ENCODE data around the gene KRT7. TPM values are rescaled to one million over a fixed set of nuclear protein-coding genes. Genes with fewer than 3 reads are reported as not detected.
"Not testable (repeated sequence)": the region's sequence is repeated elsewhere in the genome, so short reads cannot be mapped to it uniquely, and the experiment has no call there.

The KRT7 gene
- total RNA-seq, 1 donor from 2014 or later: 1,355 TPM

DNA sequence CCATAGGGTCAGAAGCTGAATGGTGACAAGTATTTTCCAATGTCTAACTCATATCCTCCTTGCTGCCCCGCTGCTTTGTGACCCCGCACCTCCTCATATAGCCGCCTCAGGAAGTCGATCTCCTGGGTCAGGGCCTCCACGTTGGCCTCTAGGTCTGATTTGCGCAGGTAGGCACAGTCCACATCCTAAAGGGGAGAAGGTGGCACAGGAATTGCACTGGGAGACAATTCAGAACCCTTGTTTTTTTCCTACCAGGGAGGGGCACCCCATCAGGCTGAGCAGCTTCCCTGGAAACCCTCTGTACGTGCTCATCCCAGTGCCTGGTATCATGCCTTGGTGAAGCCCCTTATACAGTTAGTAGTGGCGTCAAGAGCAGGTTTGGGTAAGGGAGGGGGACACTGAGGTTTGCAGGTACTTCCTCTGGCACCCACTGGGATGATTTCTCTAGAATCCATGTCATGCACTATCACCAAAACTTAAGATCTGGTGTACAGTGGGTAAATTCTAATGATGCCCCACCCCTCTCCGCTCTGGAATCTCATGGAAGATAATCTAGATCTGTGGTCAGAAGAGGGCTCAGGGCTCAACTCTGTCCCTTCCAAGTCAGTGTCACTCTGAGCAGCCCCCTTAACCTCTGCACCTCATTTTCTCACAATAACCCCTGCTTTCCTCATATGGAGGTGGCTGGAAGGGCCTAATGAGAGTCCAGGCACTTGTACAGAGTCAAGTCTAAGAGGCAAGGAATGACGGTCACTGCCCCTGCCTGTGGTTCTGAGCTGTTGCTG lies 21.3 kb downstream of the KRT7 start:
- peaks cover 23% of the 10 kb centered on the region for H3K27me3 ChIP-seq (ENCODE audit: control insufficient read depth, insufficient read depth, low read length)
- TF ChIP-seq, protein P1, sequence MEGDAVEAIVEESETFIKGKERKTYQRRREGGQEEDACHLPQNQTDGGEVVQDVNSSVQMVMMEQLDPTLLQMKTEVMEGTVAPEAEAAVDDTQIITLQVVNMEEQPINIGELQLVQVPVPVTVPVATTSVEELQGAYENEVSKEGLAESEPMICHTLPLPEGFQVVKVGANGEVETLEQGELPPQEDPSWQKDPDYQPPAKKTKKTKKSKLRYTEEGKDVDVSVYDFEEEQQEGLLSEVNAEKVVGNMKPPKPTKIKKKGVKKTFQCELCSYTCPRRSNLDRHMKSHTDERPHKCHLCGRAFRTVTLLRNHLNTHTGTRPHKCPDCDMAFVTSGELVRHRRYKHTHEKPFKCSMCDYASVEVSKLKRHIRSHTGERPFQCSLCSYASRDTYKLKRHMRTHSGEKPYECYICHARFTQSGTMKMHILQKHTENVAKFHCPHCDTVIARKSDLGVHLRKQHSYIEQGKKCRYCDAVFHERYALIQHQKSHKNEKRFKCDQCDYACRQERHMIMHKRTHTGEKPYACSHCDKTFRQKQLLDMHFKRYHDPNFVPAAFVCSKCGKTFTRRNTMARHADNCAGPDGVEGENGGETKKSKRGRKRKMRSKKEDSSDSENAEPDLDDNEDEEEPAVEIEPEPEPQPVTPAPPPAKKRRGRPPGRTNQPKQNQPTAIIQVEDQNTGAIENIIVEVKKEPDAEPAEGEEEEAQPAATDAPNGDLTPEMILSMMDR (IDR thresholded peaks at IDR 0.05; ENCODE audit: insufficient read depth, low read length, poor library complexity, severe bottlenecking): no peak
- no peak for DNase-seq (ENCODE audit: low read depth)
- no peak overlapping the region for H3K4me3 ChIP-seq (ENCODE audit: low read depth, low read length)
- no peaks in the 10 kb centered on the region for H3K36me3 ChIP-seq (ENCODE audit: control insufficient read depth, insufficient read depth, low read length)

DNA sequence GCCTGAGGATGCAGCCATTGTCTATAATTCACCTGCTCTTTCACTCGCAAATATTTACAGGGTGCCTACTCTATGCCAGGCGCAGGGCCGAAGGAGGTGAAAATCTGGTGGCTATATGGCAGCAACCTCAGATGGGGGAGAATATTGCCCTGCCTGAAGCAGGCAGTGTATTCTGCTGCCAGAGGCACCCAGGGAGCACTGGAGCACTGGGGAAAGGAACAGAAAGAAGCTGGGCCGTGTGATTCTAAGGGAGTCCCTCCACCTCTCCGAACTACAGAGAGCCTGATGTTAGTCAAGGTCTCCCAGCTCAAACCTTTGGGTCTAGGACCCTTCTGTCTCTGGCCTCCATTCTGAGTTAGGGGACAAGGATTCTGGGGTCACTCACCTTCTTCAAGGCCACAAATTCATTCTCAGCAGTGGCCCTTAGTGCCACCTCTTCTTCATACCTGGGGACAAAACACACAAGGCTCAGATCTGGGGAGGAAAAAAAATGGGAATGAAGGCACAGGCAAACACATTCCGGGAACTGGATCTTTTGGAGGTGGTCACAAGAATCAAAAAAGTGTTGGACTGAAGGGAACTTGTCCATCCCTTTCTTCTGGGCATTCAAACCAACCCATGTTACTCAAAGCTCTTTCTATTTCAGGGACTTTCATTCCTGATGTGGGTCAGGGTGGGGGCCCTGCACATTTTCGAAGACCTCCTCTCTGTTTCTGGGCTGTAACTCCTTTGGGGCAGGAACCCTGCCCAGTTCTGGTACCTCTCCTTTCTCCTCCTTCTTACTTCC lies 22.1 kb downstream of the KRT7 start:
- DNase-seq (ENCODE audit: low read depth): no peak
- Histone ChIP-seq H3K36me3 (ENCODE audit: control insufficient read depth, insufficient read depth, low read length) (no peaks in the 10 kb centered on the region), H3K4me3 (ENCODE audit: low read depth, low read length) (no peak overlapping the region), H3K27me3 (ENCODE audit: control insufficient read depth, insufficient read depth, low read length) (peaks cover 19% of the 10 kb centered on the region)
- TF ChIP-seq, protein P1 (IDR thresholded peaks at IDR 0.05; ENCODE audit: insufficient read depth, low read length, poor library complexity, severe bottlenecking): no peak

DNA sequence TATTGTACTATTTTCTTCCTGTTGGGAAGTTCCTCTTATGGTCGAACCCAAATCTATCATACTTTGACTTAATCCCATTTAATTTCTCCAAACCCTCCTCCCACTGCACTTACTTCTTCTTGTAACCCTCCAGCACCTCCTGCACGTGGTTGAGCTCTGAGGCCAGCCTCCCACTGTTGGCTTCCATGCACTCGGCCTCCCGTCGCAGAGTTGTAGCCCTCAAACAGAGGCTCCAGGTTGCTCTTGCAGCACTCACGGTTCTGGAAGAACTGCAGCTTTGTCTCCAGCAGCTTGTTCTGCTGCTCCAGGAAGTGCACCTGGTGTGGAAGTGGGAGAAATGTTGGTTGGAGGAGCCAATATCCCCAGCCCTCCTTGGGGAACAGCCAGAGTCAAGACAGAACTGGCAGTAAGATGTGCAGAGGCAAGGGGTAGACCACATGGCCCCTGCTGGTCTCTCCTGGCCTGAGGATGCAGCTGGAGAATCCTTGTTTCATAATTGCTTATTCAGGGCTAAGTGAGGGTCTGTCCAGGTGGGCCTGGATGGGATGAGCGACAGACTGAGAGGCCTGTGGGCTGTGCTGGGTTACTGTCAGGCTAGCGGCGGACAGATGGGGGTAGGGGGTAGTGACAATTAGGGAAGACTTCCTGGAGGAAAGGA lies 23.0 kb downstream of the KRT7 start:
- no peaks in the 10 kb centered on the region for H3K36me3 ChIP-seq (ENCODE audit: control insufficient read depth, insufficient read depth, low read length)
- no peak for DNase-seq (ENCODE audit: low read depth)
- H3K27me3 ChIP-seq (ENCODE audit: control insufficient read depth, insufficient read depth, low read length): peaks cover 18% of the 10 kb centered on the region
- TF ChIP-seq, protein P1 (IDR thresholded peaks at IDR 0.05; ENCODE audit: insufficient read depth, low read length, poor library complexity, severe bottlenecking): no peak
- no peak overlapping the region for H3K4me3 ChIP-seq (ENCODE audit: low read depth, low read length)

DNA sequence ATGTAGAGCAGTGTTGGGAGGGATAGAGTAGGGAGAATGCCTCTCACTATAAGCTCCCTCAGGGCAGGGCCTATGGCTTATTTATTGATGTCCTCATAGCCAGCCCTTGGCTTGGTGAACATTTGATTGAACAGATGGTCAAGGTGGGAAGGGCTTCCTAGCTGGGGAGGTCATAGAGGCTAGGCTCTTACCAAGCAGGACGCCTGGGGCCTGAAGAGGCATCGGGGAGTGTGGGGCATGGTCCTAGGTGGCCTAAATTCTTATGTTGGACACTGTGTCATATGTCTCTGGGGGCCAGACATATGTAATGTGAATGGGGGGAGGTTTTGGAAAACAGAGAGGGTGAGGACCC lies 23.5 kb downstream of the KRT7 start:
- Histone ChIP-seq H3K36me3 (ENCODE audit: control insufficient read depth, insufficient read depth, low read length) (no peaks in the 10 kb centered on the region), H3K4me3 (ENCODE audit: low read depth, low read length) (no peak overlapping the region), H3K27me3 (ENCODE audit: control insufficient read depth, insufficient read depth, low read length) (peaks cover 18% of the 10 kb centered on the region)
- TF ChIP-seq, protein P1 (IDR thresholded peaks at IDR 0.05; ENCODE audit: insufficient read depth, low read length, poor library complexity, severe bottlenecking): no peak
- no peak for DNase-seq (ENCODE audit: low read depth)

DNA sequence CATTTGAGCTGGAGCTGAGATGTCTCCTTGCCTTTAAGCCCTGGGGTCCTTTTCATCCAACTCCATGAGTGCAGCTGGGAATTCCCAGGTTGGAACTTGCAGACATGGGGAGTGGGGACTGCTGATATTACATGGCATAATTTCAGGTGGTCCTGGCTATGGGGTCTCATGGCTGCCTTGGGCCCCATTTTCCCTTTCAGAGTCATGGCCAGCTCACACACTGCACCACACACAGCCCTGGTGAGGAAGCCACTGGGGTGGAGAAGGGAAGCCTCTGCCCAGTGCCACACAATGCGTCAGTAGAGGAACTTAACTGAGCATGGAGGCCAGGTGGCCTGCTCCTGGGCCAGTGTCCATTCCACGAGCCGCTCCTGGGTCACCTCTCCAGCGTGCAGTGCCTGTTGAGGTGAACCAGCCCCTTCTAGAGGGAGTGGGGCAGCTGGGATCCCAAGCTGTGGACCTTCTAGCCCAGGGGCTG lies 24.1 kb downstream of the KRT7 start:
- TF ChIP-seq, protein P1 (IDR thresholded peaks at IDR 0.05; ENCODE audit: insufficient read depth, low read length, poor library complexity, severe bottlenecking): no peak
- Histone ChIP-seq H3K36me3 (ENCODE audit: control insufficient read depth, insufficient read depth, low read length) (no peaks in the 10 kb centered on the region), H3K27me3 (ENCODE audit: control insufficient read depth, insufficient read depth, low read length) (peaks cover 18% of the 10 kb centered on the region), H3K4me3 (ENCODE audit: low read depth, low read length) (no peak overlapping the region)
- DNase-seq (ENCODE audit: low read depth): no peak

DNA sequence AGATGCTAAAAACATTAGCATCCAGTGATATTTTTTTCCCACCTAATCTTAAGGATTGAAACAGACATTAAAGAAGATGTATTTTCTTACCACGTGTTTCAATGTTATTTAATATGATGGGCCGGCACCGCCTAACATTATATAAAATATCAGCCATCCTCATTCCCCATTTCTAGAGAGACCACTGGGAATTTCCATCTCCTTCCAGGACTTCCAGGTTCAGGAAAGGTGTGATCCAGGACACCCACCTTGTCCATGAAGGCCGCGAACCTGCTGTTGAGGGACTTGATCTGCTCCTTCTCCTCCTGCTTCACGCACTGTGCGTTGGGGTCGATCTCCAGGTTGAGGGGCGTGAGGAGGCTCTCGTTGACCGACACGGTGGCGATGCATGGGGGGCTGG lies 24.9 kb downstream of the KRT7 start:
- H3K4me3 ChIP-seq (ENCODE audit: low read depth, low read length); H3K36me3 ChIP-seq (ENCODE audit: control insufficient read depth, insufficient read depth, low read length); DNase-seq (ENCODE audit: low read depth): not testable (repeated sequence)
- peaks cover 18% of the 10 kb centered on the region for H3K27me3 ChIP-seq (ENCODE audit: control insufficient read depth, insufficient read depth, low read length)

Measured in kidney epithelial cell (primary cell).